ENCODE results near the gene ZNF813. TPM values are rescaled to one million over a fixed set of nuclear protein-coding genes. Genes with fewer than 3 reads are reported as not detected.
"Not testable (repeated sequence)": the region's sequence is repeated elsewhere in the genome, so short reads cannot be mapped to it uniquely, and the experiment has no call there.

ZNF813 gene
- total RNA-seq, result 1 to 10 TPM; 3.9 to 6.2 TPM

- DNase-seq (ENCODE audit: low spot score) (peak; percentile 91), ATAC-seq (peak; percentile 99 to 100)
- Mint-ChIP-seq H3K27ac (peak within 1 kb of the TSS; percentile 26 to 76), H3K36me3 (peaks cover 22% of the 10 kb centered on the region), H3K4me3 (peak within 1 kb of the TSS; percentile 83), H3K9me3 (peaks cover 10% of the 10 kb centered on the region), H3K27me3 (peaks cover 0 to 12% of the 10 kb centered on the region in 2 donors), H3K4me1 (ENCODE audit: low read depth in 2 of 2) (peaks cover 17 to 22% of the 10 kb centered on the region in 2 donors)
Observed at GRCh38 chr19:53467485-53468262, at the start of gene ZNF813. TSS of gene ZNF813 (plus strand) at chr19:53467733. CDS start at chr19:53483823, 16,090 bp downstream.

- H3K9me3 Mint-ChIP-seq; H3K27me3 Mint-ChIP-seq; ATAC-seq; H3K4me3 Mint-ChIP-seq; H3K4me1 Mint-ChIP-seq (ENCODE audit: low read depth in 2 of 2); DNase-seq (ENCODE audit: low spot score); H3K27ac Mint-ChIP-seq: not testable (repeated sequence)
- peaks cover 13% of the 10 kb centered on the region for H3K36me3 Mint-ChIP-seq
Observed at GRCh38 chr19:53420520-53421315, 46.8 kb upstream of the ZNF813 start.

DNA sequence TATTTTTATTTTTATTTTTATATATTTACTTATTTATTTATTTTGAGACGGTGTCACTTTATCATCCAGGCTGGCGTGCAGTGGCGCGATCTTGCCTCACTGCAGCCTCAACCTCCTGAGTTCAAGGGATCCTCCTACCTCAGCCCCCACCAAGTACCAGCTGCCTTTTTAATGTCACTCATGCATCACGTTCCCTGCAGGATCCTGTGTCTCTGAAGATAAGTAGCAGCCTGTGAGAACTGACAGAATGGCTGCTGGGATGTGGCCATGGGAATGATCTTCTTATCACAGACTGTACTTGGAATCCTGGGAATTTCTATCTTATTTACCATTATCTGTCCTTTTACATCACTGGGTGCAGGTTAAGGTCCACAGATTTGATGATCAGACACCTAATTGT lies 45.0 kb upstream of the ZNF813 start:
- no peak for ATAC-seq
- Mint-ChIP-seq H3K9me3 (peaks cover 3% of the 10 kb centered on the region), H3K36me3 (peaks cover 7% of the 10 kb centered on the region), H3K4me3 (no peak overlapping the region), H3K4me1 (ENCODE audit: low read depth in 2 of 2) (no peaks in the 10 kb centered on the region), H3K27ac (no peak overlapping the region), H3K27me3 (no peaks in the 10 kb centered on the region)
- DNase-seq (ENCODE audit: low spot score), result no peak

DNA sequence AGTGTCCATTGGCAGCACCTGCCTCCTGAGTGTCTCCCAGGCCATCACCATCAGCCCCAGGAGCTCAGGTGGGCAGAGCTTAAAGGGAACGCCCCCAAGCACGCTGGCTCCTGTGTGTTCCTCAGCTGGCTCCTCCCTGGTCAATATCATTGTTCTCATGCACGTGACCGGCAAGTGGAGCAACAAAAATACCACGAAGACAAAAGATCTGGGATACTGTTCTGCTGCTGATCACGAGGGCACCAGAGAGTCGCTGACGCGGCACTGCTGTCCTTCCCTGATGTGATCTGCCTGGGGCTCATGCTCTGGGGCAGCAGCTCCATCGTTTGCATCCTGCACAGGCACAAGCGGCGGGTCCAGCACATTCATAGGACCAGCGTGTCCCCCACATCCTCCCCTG lies 44.5 kb upstream of the ZNF813 start:
- H3K4me1 Mint-ChIP-seq (ENCODE audit: low read depth in 2 of 2); H3K27ac Mint-ChIP-seq; ATAC-seq; H3K27me3 Mint-ChIP-seq; H3K36me3 Mint-ChIP-seq; H3K9me3 Mint-ChIP-seq; DNase-seq (ENCODE audit: low spot score); H3K4me3 Mint-ChIP-seq: not testable (repeated sequence)

- not testable (repeated sequence) for DNase-seq (ENCODE audit: low spot score); H3K27me3 Mint-ChIP-seq; H3K36me3 Mint-ChIP-seq; ATAC-seq; H3K4me1 Mint-ChIP-seq (ENCODE audit: low read depth in 2 of 2); H3K27ac Mint-ChIP-seq; H3K9me3 Mint-ChIP-seq; H3K4me3 Mint-ChIP-seq
Observed at GRCh38 chr19:53423680-53424079, 43.9 kb upstream of the ZNF813 start.

DNA sequence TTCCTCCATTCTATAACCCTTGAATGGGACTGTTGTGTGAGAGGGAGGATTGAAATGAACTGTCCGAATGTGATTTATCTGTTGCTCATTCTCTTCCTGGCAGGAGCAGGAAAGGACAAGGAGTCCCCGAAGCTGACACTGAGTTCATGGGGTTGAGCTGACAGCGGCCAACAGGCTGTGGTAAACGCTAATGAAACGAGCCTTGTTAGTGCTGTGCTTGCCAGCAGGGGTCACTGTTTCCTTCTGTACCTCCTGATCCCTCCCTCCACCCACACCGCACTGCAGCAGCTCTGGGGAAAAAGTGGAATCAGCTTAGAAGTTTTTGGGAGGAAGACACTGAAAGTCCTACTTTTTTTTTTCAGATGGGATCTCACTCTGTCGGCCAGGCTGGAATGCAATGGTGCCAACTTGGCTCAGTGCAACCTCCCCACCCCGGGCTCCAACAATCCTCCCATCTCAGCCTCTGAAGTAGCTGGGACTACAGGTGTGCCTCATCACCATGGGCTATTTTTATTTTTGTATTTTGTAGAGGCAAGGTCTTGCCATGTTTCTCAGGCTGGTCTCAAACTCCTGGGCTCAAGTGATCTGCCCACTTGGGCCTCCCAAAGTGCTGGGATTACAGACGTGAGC lies 42.5 kb upstream of the ZNF813 start:
- DNase-seq (ENCODE audit: low spot score), result peak; percentile 78
- H3K9me3 Mint-ChIP-seq, result no peaks in the 10 kb centered on the region

DNA sequence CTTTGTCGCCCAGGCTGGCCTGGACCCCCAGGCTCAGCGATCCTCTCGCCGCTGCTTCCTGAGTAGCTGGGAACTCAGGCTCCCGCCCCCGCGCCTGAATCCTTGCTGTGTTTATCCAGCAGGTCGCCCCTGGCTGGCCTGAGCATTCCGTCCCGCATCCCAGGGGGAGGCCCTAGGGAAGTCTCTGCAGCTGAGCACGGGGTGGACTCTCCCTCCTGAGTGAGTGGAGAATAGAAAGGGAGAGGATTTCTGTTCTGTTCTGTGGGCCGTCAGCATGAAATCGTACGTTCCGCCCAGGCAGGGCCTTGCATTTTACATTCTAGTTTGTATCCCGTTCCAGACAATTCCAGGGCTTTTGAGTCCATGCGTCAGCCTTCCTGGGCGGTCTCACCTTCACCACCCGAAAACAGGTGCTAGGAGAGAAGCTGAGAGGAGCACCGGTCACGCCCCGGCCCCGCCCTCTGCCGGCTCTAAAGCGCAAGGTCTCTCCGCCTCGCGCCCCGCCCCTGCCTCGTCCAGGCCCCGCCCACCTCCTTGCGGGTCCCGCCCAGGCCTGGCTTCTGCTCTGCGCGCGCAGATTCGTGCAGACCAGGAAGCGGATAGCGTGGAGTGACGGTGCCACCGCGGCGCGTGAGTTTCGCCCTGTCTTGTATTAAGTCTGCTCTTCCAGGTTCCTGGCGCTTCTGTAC lies 36.0 kb upstream of the ZNF813 start, which contains the start of gene ZNF761:
TSS of gene ZNF761 (plus strand) at position 586 of the 689 bp plus-strand sequence. CDS start 15,285 bp downstream, outside the sequence.
- Mint-ChIP-seq H3K4me1 (ENCODE audit: low read depth in 2 of 2) (peaks cover 16 to 19% of the 10 kb centered on the region in 2 donors), H3K36me3 (peaks cover 23% of the 10 kb centered on the region), H3K27me3 (no peaks in the 10 kb centered on the region), H3K9me3 (no peaks in the 10 kb centered on the region), H3K27ac (peak within 1 kb of the TSS; percentile 81 to 93), H3K4me3 (peak within 1 kb of the TSS; percentile 98)
- ATAC-seq (peak; percentile 100), DNase-seq (ENCODE audit: low spot score) (peak; percentile 95)

More for the DNA sequence above, 42.5 kb upstream of the ZNF813 start:
- ATAC-seq, result peak; percentile 77 to 85
- H3K4me3 Mint-ChIP-seq, result no peak overlapping the region
- no peak overlapping the region for H3K27ac Mint-ChIP-seq
- H3K36me3 Mint-ChIP-seq, result no peaks in the 10 kb centered on the region
- H3K27me3 Mint-ChIP-seq, result no peaks in the 10 kb centered on the region
- H3K4me1 Mint-ChIP-seq (ENCODE audit: low read depth in 2 of 2), result no peaks in the 10 kb centered on the region

DNA sequence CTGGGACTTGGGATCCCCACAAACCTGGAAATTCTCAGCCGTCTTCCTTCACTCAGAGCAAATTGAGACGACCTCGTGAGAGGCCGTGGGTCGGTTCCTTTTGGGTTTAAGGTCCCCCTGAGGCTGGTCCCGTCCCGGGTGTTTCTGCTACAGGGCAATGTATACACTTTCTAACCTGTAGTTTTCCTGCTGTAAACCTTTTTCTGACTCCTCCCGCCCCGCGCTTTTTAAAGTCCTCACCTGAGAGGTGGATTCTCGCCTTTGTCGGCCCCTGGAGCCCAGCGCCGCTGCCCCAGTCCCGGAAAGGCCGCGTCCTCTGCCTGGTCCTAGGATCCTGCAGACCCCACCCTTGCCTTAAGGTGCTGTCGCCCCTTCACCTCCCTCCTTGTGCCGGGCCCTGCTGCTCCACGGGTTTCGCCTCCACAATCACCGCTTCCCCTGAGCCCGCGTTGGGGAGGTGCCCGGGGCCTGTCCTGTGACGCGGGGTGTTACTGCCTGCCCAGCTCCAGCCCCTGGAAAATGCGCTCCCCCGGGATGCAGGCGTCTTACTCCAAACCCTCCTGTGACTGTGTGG lies 35.4 kb upstream of the ZNF813 start:
- H3K9me3 Mint-ChIP-seq, result no peaks in the 10 kb centered on the region
- peak overlapping the region; percentile 98 for H3K4me3 Mint-ChIP-seq
- no peaks in the 10 kb centered on the region for H3K27me3 Mint-ChIP-seq
- H3K4me1 Mint-ChIP-seq (ENCODE audit: low read depth in 2 of 2), result peaks cover 16 to 19% of the 10 kb centered on the region in 2 donors
- peak; percentile 3 to 52 for ATAC-seq
- peak overlapping the region; percentile 81 to 93 for H3K27ac Mint-ChIP-seq
- peaks cover 25% of the 10 kb centered on the region for H3K36me3 Mint-ChIP-seq
- DNase-seq (ENCODE audit: low spot score), result no peak

DNA sequence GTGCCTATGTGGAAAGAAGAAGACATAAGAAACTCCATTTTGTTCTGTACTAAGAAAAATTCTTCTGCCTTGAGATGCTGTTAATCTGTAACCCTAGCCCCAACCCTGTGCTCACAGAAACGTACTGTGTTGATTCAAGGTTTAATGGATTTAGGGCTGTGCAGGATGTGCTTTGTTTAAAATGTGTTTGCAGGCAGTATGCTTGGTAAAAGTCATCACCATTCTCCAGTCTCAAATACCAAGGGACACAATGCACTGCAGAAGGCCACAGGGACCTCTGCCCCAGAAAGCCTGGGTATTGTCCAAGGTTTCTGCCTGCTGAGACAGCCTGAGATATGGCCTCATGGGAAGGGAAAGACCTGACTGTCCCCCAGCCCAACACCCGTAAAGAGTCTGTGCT lies 23.7 kb upstream of the ZNF813 start:
- H3K27me3 Mint-ChIP-seq; H3K4me3 Mint-ChIP-seq; ATAC-seq; H3K4me1 Mint-ChIP-seq (ENCODE audit: low read depth in 2 of 2); H3K27ac Mint-ChIP-seq; DNase-seq (ENCODE audit: low spot score): not testable (repeated sequence)
- H3K9me3 Mint-ChIP-seq, result peaks cover 15% of the 10 kb centered on the region
- H3K36me3 Mint-ChIP-seq, result peaks cover 48% of the 10 kb centered on the region

DNA sequence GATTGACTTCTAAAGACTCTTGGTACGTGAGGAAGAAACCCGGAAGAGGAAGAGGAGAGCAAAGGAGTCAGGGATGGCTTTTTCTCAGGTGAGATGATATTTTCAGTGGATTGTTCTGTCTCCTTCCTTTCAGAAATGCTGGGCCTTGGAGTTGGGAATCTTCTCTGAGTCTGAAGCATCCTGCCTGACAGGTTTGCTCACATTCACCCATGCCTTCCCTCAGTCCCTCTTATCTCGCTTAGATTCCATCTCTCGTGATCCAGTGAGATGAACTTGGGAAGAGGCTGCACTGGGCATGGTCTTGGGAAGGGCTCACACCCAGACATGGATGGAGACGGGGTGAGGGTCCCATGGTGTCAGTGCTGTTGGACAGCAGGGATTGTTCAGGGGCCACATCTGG lies 20.3 kb upstream of the ZNF813 start:
- not testable (repeated sequence) for H3K4me3 Mint-ChIP-seq; ATAC-seq; H3K27me3 Mint-ChIP-seq; DNase-seq (ENCODE audit: low spot score); H3K4me1 Mint-ChIP-seq (ENCODE audit: low read depth in 2 of 2); H3K27ac Mint-ChIP-seq
- Mint-ChIP-seq H3K36me3 (peaks cover 67% of the 10 kb centered on the region), H3K9me3 (peaks cover 11% of the 10 kb centered on the region)

DNA sequence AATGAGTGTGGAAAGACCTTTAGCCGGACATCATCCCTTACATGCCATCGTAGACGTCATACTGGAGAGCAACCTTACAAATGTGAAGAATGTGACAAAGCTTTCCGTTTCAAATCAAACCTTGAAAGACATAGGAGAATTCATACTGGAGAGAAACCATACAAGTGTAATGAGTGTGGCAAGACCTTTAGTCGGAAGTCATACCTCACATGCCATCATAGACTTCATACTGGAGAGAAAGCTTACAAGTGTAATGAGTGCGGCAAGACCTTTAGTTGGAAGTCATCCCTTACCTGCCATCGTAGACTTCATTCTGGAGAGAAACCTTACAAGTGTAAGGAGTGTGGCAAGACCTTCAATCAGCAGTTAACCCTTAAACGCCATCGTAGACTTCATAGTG lies 11.7 kb upstream of the ZNF813 start:
- no peak for ATAC-seq
- Mint-ChIP-seq H3K27ac (no peak overlapping the region), H3K4me3 (no peak overlapping the region), H3K36me3 (peaks cover 79% of the 10 kb centered on the region), H3K4me1 (ENCODE audit: low read depth in 2 of 2) (no peaks in the 10 kb centered on the region), H3K9me3 (peaks cover 43% of the 10 kb centered on the region), H3K27me3 (no peaks in the 10 kb centered on the region)
- DNase-seq (ENCODE audit: low spot score), result no peak

DNA sequence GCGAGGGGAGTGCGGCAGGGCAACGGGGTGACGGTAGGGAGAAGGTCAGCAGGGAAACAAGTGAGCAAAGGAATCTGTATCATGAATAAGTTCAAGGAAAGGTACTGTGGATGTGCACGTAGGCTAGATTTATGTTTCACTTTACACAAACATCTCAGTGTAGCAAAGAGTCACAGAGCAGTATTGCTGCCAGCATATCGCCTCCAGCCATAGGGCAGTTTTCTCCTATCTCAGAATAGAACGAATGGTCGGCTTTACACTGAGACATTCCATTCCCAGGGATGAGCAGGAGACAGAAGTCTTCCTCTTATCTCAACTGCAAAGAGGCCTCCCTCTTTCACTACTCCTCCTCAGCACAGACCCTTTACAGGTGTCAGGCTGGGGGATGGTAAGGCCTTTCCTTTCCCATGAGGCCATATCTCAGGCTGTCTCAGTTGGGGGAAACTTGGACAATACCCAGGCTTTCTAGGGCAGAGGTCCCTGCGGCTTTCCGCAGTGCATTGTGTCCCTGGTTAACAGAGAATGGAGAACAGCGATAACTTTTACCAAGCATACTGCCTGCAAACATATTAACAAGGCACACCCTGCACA lies 7.3 kb upstream of the ZNF813 start:
- peaks cover 64% of the 10 kb centered on the region for H3K36me3 Mint-ChIP-seq

More for the DNA sequence above, 7.3 kb upstream of the ZNF813 start:
- not testable (repeated sequence) for H3K27ac Mint-ChIP-seq; DNase-seq (ENCODE audit: low spot score); H3K4me1 Mint-ChIP-seq (ENCODE audit: low read depth in 2 of 2); H3K4me3 Mint-ChIP-seq; ATAC-seq
- Mint-ChIP-seq H3K9me3 (peaks cover 51% of the 10 kb centered on the region), H3K27me3 (peaks cover 0 to 11% of the 10 kb centered on the region in 2 donors)
